HG03460 (cell line): ENCODE data around the gene MED13L.
A peak's percentile ranks its signal among the peaks of the same experiment; 100 is the strongest.

ENCODE experiments used
- ATAC-seq: cut with Tn5 transposase; IDR thresholded peaks from one replicate; pipeline ENCODE4 v1.9.1; 2021; ENCODE audit not compliant: unreplicated experiment

Gene MED13L

GRCh38 chr12:116280595-116281290 lies 3.2 kb upstream of the MED13L start:
- no peak for ATAC-seq

DNA sequence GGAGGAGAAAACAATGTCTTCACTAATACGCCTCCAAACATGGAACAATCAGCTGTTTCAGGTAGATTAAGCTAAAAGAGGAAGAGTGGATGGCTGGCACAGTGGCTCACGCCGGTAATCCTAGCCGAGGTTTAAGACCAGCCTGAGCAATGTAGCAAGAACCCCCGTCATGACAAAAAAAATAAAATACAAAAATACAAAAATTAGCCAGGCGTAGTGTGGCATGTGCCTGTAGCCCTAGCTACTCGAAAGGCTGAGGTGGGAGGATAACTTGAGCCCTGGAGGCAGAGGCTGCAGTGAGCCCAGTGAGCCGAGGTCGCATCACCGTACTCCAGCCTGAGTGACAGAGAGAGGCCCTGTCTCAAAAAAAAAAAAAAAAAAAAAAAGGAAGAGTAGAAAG lies 1.2 kb upstream of the MED13L start:
- ATAC-seq, result no peak

DNA sequence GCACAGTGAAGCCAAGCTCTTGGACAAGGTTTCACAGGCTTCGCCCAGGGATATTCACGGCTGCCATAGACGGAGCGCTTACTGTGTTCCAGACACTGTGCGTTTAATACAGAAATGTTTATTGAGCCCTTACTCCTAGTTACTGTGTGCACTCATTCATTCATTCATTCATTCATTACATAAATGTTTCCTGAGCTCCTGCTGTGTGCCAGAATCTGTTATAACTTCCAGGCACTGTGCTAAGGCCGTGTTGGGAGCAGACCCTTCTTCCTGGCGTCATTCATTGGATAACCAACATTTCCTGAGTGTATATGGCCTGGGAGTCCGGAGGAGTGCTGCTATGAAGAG lies 760 bp upstream of the MED13L start:
- no peak for ATAC-seq

DNA sequence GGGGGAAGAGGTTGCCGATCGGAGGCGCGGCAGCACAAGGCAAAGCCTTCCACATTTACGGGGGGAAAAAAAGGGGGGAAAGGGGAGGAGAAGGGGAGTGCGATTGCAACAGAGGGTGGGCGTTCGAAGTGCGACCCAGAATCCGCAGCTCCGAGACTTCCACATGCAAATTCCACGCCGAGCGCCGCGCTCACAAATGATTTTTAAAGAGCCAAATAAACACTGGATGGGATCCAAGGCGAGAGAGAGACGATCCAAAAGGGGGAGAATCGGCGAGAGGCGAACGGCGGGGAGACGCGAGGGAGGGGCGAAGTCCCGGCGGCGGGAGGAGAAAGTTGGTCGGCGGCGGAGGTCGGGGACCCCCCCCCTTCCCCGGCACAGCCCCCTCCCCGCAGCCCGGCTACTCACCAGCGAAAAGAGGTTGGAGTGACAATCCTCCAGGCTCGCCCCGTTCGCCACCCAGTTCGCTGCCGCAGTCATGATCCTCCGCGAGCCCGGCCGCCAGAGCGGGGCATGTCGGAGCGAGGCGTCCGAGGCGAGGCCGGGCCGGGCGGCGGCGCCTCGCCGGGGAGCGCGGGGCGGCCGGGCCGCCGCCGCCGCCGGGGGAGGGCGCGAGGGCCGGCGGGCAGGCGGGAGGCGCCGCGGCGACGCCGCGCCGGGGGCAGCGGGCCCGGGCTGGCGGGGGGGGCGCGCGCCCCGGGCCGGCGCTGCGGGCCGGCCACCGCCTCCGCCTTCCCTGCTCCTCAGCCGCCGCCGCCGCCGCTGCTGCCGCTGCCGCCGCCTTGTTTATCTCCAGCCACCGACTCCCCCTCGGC lies 634 bp downstream of the MED13L start:
- ATAC-seq, result peak; percentile 26

DNA sequence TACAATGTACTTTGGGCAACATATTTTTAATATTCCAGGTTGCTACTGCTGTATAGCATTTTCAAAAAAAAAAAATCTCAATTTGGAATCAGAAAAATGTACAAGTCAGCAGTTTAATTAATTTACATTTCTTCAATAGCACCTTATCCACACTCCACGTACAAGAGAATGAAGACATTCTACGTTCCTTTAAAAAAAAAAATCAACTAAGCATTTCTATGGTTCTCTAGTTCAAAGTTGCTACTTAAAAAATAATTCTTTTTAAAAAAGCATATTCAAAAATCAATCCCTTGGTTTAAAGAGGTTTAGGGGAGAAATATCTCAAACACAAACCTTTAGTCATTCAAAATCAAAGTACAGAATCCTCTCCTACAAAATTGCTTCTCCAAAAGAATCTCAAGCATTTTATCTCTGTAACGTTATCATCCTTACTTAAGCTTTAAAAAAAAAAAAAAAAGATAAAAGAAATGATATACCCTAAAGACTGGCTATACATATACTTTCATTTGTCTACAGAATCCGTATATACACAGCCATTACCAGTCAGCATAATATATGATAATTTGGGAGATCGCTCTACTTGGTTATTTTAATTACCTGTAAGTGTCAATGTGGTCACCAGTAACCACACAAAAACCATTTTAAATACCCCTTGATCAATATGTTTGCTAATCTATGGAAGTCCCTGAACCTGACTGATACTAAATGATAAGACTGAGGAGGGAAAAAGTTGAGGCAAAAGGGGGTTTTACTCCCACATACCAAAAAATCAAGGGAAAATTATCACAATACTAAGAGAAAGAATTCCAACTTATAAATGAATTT lies 2.7 kb downstream of the MED13L start:
- ATAC-seq, result no peak

GRCh38 chr12:116273813-116274550 lies 3.5 kb downstream of the MED13L start:
- ATAC-seq, result no peak

DNA sequence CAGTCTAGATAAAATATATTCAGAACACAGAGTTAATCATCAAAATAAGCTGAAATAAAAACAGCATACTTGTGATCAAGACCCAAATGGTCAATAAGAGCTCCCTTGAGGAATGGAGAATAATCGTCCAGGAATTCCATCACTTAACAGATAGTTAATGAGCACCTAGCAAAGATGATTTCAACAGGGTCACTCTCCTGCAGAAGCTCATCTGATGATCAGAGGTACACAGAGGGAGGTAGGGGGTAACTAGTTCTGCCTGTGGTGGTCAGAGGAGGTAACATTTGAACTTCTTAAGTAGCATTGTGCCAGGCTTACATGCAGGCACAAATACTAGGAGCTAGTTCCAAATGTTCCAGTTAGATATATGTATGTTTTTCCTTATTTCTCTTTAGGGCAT lies 9.5 kb downstream of the MED13L start:
- ATAC-seq, result no peak

DNA sequence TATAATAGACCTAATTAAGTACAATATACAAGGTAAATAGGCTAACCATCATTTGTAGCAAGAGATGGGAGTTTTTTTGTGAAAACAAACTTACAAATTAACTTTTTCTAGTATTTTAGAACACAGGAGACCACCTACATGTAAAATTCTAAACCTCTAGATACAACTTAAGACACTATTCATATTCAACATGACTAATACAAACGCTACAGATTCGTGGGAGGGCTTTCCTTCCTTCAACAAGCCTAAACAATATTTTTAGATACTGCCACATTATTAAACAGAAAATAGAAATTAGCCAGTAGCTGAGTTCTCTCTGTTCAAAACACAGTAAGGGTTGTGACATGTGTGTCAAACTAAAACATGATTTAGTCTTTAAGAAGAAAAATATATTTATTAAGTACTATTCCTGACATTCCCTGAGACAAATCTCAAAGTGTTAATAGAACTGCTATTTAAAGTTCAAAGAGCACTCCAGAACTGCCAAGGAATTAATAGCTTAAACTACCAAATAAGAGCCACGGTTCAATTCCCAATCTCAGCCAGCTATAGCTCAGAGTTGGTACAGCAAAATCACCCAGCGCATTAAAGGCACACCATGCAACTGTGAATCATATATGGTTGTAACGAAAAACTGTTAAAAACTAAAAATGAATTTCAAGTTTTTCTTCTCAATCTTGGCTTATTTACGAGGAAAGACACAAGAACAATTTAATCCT lies 10.7 kb downstream of the MED13L start:
- ATAC-seq, result no peak

DNA sequence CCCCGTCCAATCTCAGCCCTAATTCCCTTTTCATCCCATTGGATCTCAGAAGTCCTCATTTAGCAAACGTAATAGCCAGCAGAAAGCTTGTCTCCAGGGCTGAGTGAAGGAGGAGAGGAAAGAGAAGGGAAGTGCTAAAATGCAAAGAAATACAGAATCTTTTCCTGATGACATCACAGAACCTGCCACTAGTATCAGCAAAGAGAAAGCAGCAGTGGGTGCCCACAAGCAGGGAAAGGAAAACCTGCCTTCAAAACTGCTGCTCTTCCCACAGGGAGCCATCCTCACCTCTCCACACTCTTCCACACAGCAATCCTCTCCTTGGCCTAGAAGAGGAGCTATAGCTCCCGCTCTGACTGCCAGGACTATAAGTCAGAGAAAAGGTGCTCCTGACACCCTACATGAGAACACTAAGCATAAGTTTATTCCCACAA lies 11.3 kb downstream of the MED13L start:
- no peak for ATAC-seq

GRCh38 chr12:116265351-116266147 lies 11.9 kb downstream of the MED13L start:
- ATAC-seq, result no peak

DNA sequence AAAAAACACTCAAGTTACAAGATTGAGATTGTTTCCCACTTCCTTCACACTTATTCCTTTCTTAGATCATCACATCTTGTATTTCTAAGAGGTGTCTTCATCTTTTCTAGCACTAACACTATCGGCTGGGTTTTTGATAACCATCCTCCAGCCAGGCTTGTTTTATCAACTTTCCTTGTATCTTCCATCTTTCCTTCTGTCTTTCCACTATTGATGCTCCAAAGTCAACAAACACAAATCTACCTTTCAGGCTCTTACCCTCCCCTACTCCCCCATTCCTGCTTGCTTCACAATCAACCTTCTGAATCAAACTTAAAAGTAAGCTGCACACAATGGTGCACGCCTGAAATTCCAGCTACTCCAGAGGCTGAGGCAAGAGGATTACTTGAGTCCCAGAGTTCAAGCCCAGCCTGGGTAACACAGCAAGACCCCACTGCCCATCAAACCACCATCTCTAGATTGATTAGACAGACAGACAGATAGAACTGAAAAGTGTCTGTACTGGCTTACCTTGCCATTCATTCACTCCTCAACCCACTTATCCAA lies 12.9 kb downstream of the MED13L start:
- no peak for ATAC-seq

GRCh38 chr12:116263844-116264243 lies 13.6 kb downstream of the MED13L start:
- ATAC-seq, result no peak

DNA sequence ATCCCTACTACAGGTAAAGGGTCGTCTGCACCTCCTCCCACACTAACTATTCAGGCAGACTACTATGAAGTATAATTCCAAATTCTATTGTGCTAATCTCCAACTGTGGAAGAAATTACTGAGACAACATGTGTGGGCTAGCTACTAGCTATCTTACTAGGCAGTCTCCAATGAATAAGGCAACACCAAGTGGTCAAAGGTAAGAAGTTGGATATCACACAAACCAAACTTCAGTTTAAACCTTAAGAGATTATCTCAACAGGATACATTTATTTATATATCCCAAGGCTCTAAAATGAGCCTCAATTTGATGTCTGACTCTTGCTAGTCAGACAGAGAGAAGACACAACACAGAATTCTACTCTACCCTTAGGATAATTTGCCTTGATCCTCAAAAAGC lies 14.1 kb downstream of the MED13L start:
- ATAC-seq, result no peak

DNA sequence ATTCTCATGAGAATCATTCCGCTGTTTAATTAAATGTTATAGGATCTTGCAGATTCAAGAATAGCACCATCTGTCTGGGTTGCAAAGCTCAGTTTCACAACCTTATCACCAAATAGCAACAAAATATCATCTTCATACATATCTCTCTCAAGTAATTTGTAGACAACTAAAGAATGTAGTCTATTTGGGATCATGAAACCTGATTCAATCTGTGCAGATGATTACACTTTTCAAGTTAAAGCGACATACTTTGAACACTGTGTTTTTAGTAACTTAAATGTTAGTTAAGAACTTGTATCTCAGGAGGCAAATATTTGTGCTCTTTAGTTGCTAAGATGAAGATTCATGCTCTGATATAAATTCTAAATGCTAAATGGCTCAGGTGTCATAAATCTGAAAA lies 14.8 kb downstream of the MED13L start:
- no peak for ATAC-seq

DNA sequence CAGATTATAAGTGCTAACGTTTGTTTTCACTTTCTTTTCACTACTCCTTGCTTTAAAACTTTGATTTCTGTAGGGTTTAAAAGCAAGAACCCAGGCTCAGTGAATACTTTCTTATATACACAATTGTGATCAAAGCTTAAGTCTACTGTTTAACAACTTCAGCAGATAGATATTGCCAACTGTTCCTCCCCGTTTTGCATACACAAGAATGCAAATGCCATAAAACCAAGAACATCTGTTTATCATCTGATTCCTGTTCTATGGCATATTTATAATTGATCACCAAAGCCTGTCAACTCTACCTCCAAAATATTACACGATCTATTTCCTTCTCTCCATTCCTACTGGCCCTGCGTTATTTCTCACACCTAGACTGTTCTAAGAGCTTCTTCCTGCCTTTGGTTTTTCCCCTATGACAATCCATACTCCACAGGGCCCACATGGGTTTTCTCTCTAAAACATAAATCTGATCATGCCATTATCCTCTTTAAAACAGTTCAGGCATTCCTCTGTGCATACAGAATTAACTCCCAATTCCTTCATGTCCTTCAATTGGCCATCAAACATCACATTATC lies 15.9 kb downstream of the MED13L start:
- no peak for ATAC-seq

DNA sequence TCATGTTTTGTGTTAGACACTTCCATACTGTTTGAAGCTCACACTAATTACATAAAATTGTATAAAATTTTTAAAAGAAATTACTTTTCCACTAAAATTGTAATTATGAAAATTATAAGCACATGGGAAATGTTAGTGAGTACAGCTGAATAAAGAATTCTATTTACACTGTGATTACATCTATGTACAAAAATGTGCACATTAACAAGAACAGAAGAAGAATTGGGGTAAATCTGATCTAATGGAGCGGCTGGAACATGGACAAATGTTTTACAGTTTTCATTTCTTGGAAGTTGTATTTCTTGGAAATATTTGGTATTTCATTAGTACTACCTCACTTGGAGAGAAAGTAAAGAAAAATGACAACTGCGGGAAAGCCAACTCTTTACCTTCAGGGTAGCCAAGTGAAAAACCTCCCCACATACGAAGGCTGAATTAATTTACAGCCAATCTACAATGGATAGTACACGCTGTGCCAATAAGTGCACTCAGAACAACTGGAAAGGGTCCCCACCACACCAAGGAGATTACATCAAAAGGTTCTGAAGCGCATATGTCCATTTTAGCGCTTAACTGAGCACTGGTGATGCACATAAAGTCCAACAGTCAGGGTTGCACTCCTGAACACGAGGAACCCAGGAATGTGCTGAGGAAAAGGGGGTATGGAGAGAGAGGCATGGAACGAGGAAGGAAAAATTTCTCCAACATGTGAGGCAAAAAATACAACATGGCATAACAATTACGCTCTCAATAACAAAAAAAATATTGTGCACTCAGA lies 17.5 kb downstream of the MED13L start:
- no peak for ATAC-seq

- no peak for ATAC-seq
These were observed 19.7 kb downstream of the MED13L start for GRCh38 chr12:116257826-116258225.

- ATAC-seq, result no peak
These were observed 20.3 kb downstream of the MED13L start for GRCh38 chr12:116257215-116257614.
